Measurements from ENCODE around the gene VPS9D1. TPM values are rescaled to one million over a fixed set of nuclear protein-coding genes. Genes with fewer than 3 reads are reported as not detected.
"Not testable (repeated sequence)": the region's sequence is repeated elsewhere in the genome, so short reads cannot be mapped to it uniquely, and the experiment has no call there.

The VPS9D1 gene
- total RNA-seq, 1 experiment from 2014 or later = 6.3 TPM

DNA sequence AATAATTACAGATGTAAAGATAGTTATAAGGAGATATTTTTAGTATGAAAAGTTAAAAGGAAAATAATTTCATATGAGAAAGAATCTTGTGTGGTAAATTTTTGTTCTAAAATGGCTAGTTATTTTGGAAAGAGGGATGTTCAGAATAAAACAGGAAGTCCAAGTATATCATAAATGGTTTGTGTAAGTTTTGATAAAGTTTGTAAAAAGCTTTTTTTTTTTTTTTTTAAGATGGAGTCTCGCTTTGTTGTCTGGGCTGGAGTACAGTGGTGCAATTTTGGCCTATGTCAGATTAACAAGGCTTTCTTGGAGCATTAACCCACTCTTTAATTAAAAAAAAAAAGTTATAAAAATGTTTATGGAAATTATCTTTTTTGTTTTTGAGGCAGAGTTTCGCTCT lies 42.4 kb downstream of the VPS9D1 start:
- in situ Hi-C loops (cut with HindIII; ENCODE audit: low pct_unique_long_range_greater_than_20kb, low sequenced_read_pairs) (no loop called here), intact Hi-C loops (cut with micrococcal nuclease; ENCODE audit: unreplicated experiment) (no loop called here)
- DNase-seq (ENCODE audit: low read depth, low spot score) (no peak), ATAC-seq (no peak)
- BruUV-seq (replicated peaks) = no TSS peak
- Histone ChIP-seq H3K36me3 (ENCODE audit: control insufficient read depth, insufficient read depth, low read length) (no peaks in the 10 kb centered on the region), H3K9me3 (ENCODE audit: control insufficient read depth, insufficient read depth, low read depth, low read length) (no peaks in the 10 kb centered on the region), H3K4me3 (ENCODE audit: low read depth in 2 of 2, low read length in 2 of 2) (no peak overlapping the region), H3K4me1 (ENCODE audit: control insufficient read depth, insufficient read depth, low read length) (no peaks in the 10 kb centered on the region), H3K27me3 (ENCODE audit: control insufficient read depth, insufficient read depth, low read length) (no peaks in the 10 kb centered on the region), H3K27ac (ENCODE audit: low read length) (no peak overlapping the region)
- ChIA-PET POLR2A (no interaction called here), CTCF (interaction anchor here (0.7 kb wide), 1 partner anchor 576 kb away, joined by 3 read pairs; no protein-coding TSS in a partner anchor)
- TF ChIP-seq, protein P1, sequence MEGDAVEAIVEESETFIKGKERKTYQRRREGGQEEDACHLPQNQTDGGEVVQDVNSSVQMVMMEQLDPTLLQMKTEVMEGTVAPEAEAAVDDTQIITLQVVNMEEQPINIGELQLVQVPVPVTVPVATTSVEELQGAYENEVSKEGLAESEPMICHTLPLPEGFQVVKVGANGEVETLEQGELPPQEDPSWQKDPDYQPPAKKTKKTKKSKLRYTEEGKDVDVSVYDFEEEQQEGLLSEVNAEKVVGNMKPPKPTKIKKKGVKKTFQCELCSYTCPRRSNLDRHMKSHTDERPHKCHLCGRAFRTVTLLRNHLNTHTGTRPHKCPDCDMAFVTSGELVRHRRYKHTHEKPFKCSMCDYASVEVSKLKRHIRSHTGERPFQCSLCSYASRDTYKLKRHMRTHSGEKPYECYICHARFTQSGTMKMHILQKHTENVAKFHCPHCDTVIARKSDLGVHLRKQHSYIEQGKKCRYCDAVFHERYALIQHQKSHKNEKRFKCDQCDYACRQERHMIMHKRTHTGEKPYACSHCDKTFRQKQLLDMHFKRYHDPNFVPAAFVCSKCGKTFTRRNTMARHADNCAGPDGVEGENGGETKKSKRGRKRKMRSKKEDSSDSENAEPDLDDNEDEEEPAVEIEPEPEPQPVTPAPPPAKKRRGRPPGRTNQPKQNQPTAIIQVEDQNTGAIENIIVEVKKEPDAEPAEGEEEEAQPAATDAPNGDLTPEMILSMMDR (IDR thresholded peaks at IDR 0.05) = no peak
- TF ChIP-seq SIN3A (IDR thresholded peaks at IDR 0.05; ENCODE audit: borderline replicate concordance, insufficient read depth, low read depth, low read length) (no peak), POLR2AphosphoS5 (IDR thresholded peaks at IDR 0.05; ENCODE audit: low read depth, low read length) (no peak), TCF7L2 (IDR thresholded peaks at IDR 0.05; ENCODE audit: low read depth, low read length) (no peak)
- TF ChIP-seq, protein P2, sequence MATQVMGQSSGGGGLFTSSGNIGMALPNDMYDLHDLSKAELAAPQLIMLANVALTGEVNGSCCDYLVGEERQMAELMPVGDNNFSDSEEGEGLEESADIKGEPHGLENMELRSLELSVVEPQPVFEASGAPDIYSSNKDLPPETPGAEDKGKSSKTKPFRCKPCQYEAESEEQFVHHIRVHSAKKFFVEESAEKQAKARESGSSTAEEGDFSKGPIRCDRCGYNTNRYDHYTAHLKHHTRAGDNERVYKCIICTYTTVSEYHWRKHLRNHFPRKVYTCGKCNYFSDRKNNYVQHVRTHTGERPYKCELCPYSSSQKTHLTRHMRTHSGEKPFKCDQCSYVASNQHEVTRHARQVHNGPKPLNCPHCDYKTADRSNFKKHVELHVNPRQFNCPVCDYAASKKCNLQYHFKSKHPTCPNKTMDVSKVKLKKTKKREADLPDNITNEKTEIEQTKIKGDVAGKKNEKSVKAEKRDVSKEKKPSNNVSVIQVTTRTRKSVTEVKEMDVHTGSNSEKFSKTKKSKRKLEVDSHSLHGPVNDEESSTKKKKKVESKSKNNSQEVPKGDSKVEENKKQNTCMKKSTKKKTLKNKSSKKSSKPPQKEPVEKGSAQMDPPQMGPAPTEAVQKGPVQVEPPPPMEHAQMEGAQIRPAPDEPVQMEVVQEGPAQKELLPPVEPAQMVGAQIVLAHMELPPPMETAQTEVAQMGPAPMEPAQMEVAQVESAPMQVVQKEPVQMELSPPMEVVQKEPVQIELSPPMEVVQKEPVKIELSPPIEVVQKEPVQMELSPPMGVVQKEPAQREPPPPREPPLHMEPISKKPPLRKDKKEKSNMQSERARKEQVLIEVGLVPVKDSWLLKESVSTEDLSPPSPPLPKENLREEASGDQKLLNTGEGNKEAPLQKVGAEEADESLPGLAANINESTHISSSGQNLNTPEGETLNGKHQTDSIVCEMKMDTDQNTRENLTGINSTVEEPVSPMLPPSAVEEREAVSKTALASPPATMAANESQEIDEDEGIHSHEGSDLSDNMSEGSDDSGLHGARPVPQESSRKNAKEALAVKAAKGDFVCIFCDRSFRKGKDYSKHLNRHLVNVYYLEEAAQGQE (IDR thresholded peaks at IDR 0.05; ENCODE audit: insufficient read depth in 1 of 2, low read depth in 2 of 2, low read length in 1 of 2) = no peak

DNA sequence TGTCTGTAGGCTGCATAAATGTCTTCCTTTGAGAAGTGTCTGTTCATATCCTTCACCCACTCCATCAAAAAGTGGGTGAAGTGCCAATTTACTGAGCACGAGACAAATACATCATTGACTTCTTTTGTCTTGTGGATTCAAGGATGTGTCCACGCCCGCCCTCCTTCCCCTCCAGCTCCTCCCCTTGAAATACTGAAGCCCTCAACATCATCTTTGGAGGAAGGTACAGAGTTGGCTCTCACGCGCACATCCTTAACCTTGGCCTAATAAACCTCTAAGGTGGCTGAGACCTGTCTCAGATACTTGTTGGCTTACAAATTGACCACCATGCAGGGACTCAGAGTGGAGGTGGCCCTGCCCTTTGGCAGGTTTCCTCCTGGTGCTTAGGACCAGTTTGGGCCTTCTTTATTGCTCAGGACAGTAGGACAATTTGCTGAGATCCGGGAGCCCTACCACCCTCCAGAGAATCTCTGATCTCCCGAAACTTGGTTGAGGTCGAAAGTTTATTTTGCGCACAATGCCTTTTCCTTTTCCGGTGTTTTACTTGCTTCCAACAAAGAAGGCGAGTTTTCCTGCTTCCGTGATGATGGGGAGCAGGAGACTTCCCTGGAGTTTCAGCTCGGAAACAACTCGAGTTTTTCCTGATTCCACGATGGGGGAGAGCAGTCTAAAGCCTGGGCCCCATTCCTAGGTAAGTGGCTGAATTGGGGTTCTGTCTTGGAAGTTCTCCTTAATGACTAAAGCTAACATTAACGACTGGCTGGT lies 48.3 kb downstream of the VPS9D1 start:
- H3K27ac ChIP-seq (ENCODE audit: low read length) = no peak overlapping the region
- POLR2A ChIA-PET = no interaction called here
- intact Hi-C loops (cut with micrococcal nuclease; ENCODE audit: unreplicated experiment) = no loop called here
- no peaks in the 10 kb centered on the region for H3K36me3 ChIP-seq (ENCODE audit: control insufficient read depth, insufficient read depth, low read length)
- no peak for ATAC-seq
- H3K4me1 ChIP-seq (ENCODE audit: control insufficient read depth, insufficient read depth, low read length) = no peaks in the 10 kb centered on the region
- TF ChIP-seq TCF7L2 (IDR thresholded peaks at IDR 0.05; ENCODE audit: low read depth, low read length) (no peak), POLR2AphosphoS5 (IDR thresholded peaks at IDR 0.05; ENCODE audit: low read depth, low read length) (no peak), SIN3A (IDR thresholded peaks at IDR 0.05; ENCODE audit: borderline replicate concordance, insufficient read depth, low read depth, low read length) (no peak)
- TF ChIP-seq, protein P1 (IDR thresholded peaks at IDR 0.05) = no peak
- TF ChIP-seq, protein P2 (IDR thresholded peaks at IDR 0.05; ENCODE audit: insufficient read depth in 1 of 2, low read depth in 2 of 2, low read length in 1 of 2) = no peak
- in situ Hi-C loops (cut with HindIII; ENCODE audit: low pct_unique_long_range_greater_than_20kb, low sequenced_read_pairs) = no loop called here
- H3K4me3 ChIP-seq (ENCODE audit: low read depth in 2 of 2, low read length in 2 of 2) = no peak overlapping the region
- H3K9me3 ChIP-seq (ENCODE audit: control insufficient read depth, insufficient read depth, low read depth, low read length) = no peaks in the 10 kb centered on the region
- H3K27me3 ChIP-seq (ENCODE audit: control insufficient read depth, insufficient read depth, low read length) = no peaks in the 10 kb centered on the region
- DNase-seq (ENCODE audit: low read depth, low spot score) = no peak
- BruUV-seq (replicated peaks) = no TSS peak
- CTCF ChIA-PET = no interaction called here

DNA sequence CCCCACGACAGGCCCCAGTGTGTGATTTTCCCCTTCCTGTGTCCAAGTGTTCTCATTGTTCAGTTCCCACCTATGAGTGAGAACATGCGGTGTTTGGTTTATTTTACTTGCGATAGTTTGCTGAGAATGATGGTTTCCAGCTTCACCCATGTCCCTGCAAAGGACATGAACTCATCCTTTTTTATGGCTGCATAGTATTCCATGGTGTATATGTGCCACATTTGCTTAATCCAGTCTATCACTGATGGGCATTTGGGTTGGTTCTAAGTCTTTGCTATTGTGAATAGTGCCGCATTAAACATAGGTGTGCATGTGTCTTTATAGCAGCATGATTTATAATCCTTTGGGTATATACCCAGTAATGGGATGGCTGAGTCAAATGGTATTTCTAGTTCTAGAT lies 49.1 kb downstream of the VPS9D1 start:
- H3K27me3 ChIP-seq (ENCODE audit: control insufficient read depth, insufficient read depth, low read length); BruUV-seq (replicated peaks); H3K4me3 ChIP-seq (ENCODE audit: low read depth in 2 of 2, low read length in 2 of 2); H3K4me1 ChIP-seq (ENCODE audit: control insufficient read depth, insufficient read depth, low read length); H3K27ac ChIP-seq (ENCODE audit: low read length); H3K36me3 ChIP-seq (ENCODE audit: control insufficient read depth, insufficient read depth, low read length); ATAC-seq; DNase-seq (ENCODE audit: low read depth, low spot score); POLR2A ChIA-PET; H3K9me3 ChIP-seq (ENCODE audit: control insufficient read depth, insufficient read depth, low read depth, low read length); CTCF ChIA-PET; intact Hi-C loops (cut with micrococcal nuclease; ENCODE audit: unreplicated experiment); in situ Hi-C loops (cut with HindIII; ENCODE audit: low pct_unique_long_range_greater_than_20kb, low sequenced_read_pairs): not testable (repeated sequence)
